Measurements from ENCODE around the gene RBPJ. TPM values are rescaled to one million over a fixed set of nuclear protein-coding genes. Genes with fewer than 3 reads are reported as not detected.
"Not testable (repeated sequence)": the region's sequence is repeated elsewhere in the genome, so short reads cannot be mapped to it uniquely, and the experiment has no call there.

RBPJ gene
- total and polyA plus RNA-seq, 2 donors (not counting 1 experiment from before 2014, with no cell fraction given), result 144 to 253 TPM

DNA sequence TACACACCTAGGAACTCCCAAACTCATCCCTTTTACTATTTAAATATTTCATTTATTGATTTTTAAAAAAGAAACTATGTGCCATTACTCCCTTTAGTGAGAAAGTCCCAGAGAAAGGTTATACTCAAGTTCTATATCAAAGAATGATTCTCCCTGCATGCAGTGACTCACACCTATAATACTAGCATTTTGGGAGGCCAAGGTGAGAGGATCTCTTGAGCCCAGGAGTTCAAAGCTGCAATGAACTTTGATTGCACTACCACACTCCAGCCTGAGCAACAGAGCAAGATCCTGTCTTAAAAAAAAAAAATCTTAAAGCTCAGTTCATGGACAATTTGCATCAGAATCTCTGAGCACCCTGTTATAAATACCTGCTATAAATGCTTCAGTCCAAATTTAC, 9.2 kb upstream of the RBPJ start:
- H3K4me1 ChIP-seq (ENCODE audit: control insufficient read depth, extremely low read depth, insufficient read depth, low read length), result no peaks in the 10 kb centered on the region
- H3K27ac ChIP-seq (ENCODE audit: insufficient read depth, low read length), result no peak overlapping the region
- TF ChIP-seq EZH2 (IDR thresholded peaks at IDR 0.05; ENCODE audit: low read length, missing control alignments), result no peak
- TF ChIP-seq, protein P1, sequence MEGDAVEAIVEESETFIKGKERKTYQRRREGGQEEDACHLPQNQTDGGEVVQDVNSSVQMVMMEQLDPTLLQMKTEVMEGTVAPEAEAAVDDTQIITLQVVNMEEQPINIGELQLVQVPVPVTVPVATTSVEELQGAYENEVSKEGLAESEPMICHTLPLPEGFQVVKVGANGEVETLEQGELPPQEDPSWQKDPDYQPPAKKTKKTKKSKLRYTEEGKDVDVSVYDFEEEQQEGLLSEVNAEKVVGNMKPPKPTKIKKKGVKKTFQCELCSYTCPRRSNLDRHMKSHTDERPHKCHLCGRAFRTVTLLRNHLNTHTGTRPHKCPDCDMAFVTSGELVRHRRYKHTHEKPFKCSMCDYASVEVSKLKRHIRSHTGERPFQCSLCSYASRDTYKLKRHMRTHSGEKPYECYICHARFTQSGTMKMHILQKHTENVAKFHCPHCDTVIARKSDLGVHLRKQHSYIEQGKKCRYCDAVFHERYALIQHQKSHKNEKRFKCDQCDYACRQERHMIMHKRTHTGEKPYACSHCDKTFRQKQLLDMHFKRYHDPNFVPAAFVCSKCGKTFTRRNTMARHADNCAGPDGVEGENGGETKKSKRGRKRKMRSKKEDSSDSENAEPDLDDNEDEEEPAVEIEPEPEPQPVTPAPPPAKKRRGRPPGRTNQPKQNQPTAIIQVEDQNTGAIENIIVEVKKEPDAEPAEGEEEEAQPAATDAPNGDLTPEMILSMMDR (conservative IDR thresholded peaks at IDR 0.05 in 1 of 2, IDR thresholded peaks at IDR 0.05 in 1 of 2; ENCODE audit: low read depth in 1 of 2, low read length in 2 of 2), result no peak
- no peak overlapping the region for H3K4me3 ChIP-seq (replicated peaks in 1 of 4; ENCODE audit: control extremely low read depth in 1 of 4, insufficient read depth in 1 of 4, low read depth in 3 of 4, low read length in 4 of 4)
- H3K36me3 ChIP-seq (ENCODE audit: control insufficient read depth, insufficient read depth, low read length), result no peaks in the 10 kb centered on the region
- H3K79me2 ChIP-seq (ENCODE audit: control insufficient read depth, insufficient read depth, low read length), result no peaks in the 10 kb centered on the region
- H3K27me3 ChIP-seq (ENCODE audit: control insufficient read depth, insufficient read depth, low read length), result no peaks in the 10 kb centered on the region
- H3K9ac ChIP-seq (ENCODE audit: insufficient read depth, low read length), result no peak overlapping the region
- no peaks in the 10 kb centered on the region for H3K9me3 ChIP-seq (ENCODE audit: control insufficient read depth, insufficient read depth, low read depth, low read length)
- DNase-seq (ENCODE audit: low read depth in 2 of 2), result no peak
- H4K20me1 ChIP-seq (ENCODE audit: control insufficient read depth, extremely low read depth, insufficient read depth, low read length), result no peaks in the 10 kb centered on the region
- H3K4me2 ChIP-seq (ENCODE audit: extremely low read depth, insufficient read depth, low read length), result no peak overlapping the region
- no peak overlapping the region for H2AFZ ChIP-seq (ENCODE audit: low read length)

DNA sequence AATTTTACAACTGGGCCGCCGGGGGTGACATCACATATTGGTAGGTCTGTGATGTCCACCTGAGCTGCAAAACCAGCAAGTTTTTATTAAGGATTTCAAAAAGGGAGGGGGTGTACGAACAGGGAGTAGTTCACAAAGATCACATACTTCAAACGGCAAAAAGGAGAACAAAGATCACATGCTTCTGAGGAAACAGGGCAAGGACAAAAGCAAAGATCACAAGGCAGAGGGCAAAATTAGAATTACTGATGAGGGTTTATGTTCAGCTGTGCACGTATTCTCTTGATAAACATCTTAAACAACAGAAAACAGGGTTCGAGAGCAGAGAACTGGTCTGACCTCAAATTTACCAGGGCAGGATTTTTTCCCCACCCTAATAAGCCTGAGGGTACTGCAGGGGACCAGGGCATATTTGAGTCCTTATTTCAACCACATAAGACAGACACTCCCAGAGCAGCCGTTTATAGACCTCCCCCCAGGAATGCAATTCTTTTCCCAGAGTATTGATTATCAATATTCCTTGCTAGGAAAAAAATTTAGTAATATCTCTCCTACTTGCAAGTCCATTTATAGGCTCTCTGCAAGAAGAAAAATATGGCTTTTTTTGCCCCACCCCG, 5.4 kb upstream of the RBPJ start:
- H3K36me3 ChIP-seq (ENCODE audit: control insufficient read depth, insufficient read depth, low read length); H3K9ac ChIP-seq (ENCODE audit: insufficient read depth, low read length); H3K79me2 ChIP-seq (ENCODE audit: control insufficient read depth, insufficient read depth, low read length); H4K20me1 ChIP-seq (ENCODE audit: control insufficient read depth, extremely low read depth, insufficient read depth, low read length); H3K27ac ChIP-seq (ENCODE audit: insufficient read depth, low read length); H3K4me3 ChIP-seq (replicated peaks in 1 of 4; ENCODE audit: control extremely low read depth in 1 of 4, insufficient read depth in 1 of 4, low read depth in 3 of 4, low read length in 4 of 4); H3K27me3 ChIP-seq (ENCODE audit: control insufficient read depth, insufficient read depth, low read length); H3K4me1 ChIP-seq (ENCODE audit: control insufficient read depth, extremely low read depth, insufficient read depth, low read length); H3K9me3 ChIP-seq (ENCODE audit: control insufficient read depth, insufficient read depth, low read depth, low read length); DNase-seq (ENCODE audit: low read depth in 2 of 2); H2AFZ ChIP-seq (ENCODE audit: low read length); H3K4me2 ChIP-seq (ENCODE audit: extremely low read depth, insufficient read depth, low read length): not testable (repeated sequence)

DNA sequence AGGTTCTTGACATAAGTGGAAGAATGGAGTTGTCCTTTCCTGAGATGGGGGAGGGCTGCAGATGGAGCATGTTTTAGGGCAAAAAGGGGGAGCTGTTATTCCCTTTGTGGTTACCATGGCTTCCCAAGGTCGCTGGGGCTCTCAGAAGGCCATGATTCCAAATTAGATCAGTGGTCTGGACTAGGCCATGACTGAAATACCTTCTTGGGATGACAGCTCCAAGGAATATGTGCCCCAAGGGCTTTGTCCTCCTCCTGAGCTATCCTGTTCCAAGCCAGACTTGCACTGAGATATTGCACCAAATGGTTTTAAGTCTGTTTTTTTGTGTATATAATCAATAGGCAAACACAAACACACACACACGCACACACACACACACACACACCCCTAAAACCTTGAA, 3.0 kb upstream of the RBPJ start:
- H3K36me3 ChIP-seq (ENCODE audit: control insufficient read depth, insufficient read depth, low read length), result no peaks in the 10 kb centered on the region
- H3K79me2 ChIP-seq (ENCODE audit: control insufficient read depth, insufficient read depth, low read length), result peaks cover 23% of the 10 kb centered on the region
- DNase-seq (ENCODE audit: low read depth in 2 of 2), result no peak
- H3K9ac ChIP-seq (ENCODE audit: insufficient read depth, low read length), result no peak overlapping the region
- no peaks in the 10 kb centered on the region for H3K27me3 ChIP-seq (ENCODE audit: control insufficient read depth, insufficient read depth, low read length)
- no peak overlapping the region for H3K27ac ChIP-seq (ENCODE audit: insufficient read depth, low read length)
- H3K4me2 ChIP-seq (ENCODE audit: extremely low read depth, insufficient read depth, low read length), result no peak overlapping the region
- H3K4me1 ChIP-seq (ENCODE audit: control insufficient read depth, extremely low read depth, insufficient read depth, low read length), result no peaks in the 10 kb centered on the region
- H4K20me1 ChIP-seq (ENCODE audit: control insufficient read depth, extremely low read depth, insufficient read depth, low read length), result no peaks in the 10 kb centered on the region
- no peak for TF ChIP-seq EZH2 (IDR thresholded peaks at IDR 0.05; ENCODE audit: low read length, missing control alignments)
- TF ChIP-seq, protein P1 (conservative IDR thresholded peaks at IDR 0.05 in 1 of 2, IDR thresholded peaks at IDR 0.05 in 1 of 2; ENCODE audit: low read depth in 1 of 2, low read length in 2 of 2), result no peak
- no peak overlapping the region for H2AFZ ChIP-seq (ENCODE audit: low read length)
- H3K9me3 ChIP-seq (ENCODE audit: control insufficient read depth, insufficient read depth, low read depth, low read length), result no peaks in the 10 kb centered on the region
- no peak overlapping the region for H3K4me3 ChIP-seq (replicated peaks in 1 of 4; ENCODE audit: control extremely low read depth in 1 of 4, insufficient read depth in 1 of 4, low read depth in 3 of 4, low read length in 4 of 4)
